Cardiac septum (tissue), 1 donor: ENCODE data around the gene EGFR. TPM values are rescaled to one million over a fixed set of nuclear protein-coding genes. Genes with fewer than 3 reads are reported as not detected.

Experiments
- DNase-seq: peaks from one replicate; pipeline ENCODE4 v3.0.0-alpha.2; 2020; ENCODE audit warnings: low spot score
- intact Hi-C: fragments of 100-400 bp; cut with DNase I; formaldehyde crosslinking; loops from one replicate; pipeline ENCODE4 v1.14.0; 2022
- total RNA-seq: library from RNA; stranded (reverse); fragmentation: NEBNext Ultra II Directional; extraction: Animal tissue kit (Norgen Biotek cat#: 25700); gene quantifications from one replicate; pipeline ENCODE4 v1.2.1, GENCODE V29; 2021
- donor health status: DM: no; HTN: no; CAD: no.

EGFR gene
- total RNA-seq, 1 donor from 2014 or later = 7.6 TPM

DNA sequence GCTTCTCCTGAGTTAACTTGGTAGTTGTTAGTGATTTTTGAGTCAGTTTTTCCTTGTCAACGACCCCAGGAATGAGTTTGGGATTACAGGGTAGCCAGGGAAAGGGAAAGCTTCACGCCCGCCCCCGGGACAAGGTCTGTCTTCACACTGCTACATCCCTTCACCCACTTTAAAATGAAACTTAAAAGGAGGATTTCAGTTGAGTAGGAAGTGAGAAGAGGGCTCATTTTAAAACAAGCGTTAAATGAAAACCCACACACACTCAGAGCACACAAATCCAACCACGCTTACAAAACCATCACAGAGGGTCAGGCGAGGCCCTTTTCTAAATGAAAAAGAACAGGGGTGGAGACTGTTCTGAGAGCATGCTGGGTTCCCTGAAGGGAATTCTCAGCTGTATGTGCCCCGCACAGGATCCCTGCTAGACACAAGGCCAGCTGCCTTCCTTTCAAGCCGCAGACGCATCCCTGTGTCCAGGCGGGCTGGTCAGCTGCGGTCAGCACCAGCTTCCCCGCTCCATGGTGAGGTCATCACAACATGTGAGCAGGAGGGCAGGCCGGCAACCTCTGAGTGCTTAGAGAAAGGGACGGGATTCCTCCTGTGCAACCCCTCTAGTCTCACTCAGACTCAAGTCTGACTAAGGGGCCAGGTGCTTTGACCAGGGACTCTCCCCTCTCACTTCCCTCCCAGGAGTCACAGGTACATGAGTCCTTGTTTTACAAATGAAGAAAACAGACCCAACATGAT lies 111.8 kb downstream of the EGFR start:
- no peak for DNase-seq
- intact Hi-C loops = loop anchor here (10.0 kb wide), 1 partner anchor 124 kb away; no protein-coding TSS in a partner anchor

DNA sequence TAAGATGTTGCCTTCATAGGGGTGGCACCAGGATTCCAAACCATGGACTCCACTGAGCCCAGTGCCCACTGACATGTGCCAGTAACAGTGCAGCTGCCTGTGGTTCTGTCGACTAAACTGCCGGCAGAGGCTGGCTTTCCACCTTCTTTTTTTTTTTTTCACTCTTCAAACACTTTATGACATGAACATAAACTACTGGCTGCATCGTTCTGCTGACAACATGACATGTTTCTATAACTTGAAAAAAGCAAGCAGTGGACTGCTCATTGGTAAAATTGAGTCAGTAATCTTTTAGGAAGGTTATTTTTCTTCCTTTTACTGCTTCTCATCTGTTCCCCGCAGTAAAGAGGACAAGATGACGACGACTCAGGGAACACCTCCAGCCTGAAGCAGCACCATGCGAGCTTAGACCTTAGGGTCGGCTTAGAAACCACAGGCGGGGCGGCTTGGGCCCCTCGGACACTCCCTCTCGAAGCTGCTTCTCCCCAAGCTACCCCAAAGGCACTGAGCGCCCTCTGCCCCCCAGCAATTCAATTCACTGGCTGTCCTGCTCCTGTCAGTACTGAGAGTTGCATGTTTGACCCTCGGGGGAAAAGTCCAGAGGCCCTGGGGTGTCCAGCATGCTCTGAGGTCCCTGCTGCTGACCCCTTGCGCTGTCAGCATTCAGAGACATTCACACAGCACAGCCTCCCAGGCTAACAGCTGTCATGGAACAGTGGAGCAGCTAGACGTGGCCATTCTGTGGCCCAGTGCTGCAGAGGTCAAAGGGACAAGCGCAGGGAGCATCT lies 112.5 kb downstream of the EGFR start:
- intact Hi-C loops = loop anchor here (10.0 kb wide), 1 partner anchor 123 kb away; no protein-coding TSS in a partner anchor
- no peak for DNase-seq

DNA sequence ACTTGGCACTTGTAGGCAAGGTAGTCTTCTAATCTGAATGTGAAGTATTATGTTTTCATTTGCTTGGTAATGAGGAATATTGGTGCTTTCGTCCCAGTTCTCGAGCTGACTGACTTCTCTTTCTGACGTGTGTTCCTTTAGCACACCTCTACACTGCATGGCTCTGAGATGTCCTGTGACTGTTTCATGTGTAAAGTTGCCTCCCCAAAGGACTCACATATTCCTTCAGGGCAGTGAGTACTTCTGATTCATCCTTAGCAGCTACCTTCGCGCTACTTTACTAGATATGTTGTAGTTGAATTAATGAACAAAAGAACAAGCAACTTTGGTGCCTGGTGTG lies 113.7 kb downstream of the EGFR start:
- no peak for DNase-seq
- intact Hi-C loops = loop anchor here (10.0 kb wide), 1 partner anchor 122 kb away; no protein-coding TSS in a partner anchor

DNA sequence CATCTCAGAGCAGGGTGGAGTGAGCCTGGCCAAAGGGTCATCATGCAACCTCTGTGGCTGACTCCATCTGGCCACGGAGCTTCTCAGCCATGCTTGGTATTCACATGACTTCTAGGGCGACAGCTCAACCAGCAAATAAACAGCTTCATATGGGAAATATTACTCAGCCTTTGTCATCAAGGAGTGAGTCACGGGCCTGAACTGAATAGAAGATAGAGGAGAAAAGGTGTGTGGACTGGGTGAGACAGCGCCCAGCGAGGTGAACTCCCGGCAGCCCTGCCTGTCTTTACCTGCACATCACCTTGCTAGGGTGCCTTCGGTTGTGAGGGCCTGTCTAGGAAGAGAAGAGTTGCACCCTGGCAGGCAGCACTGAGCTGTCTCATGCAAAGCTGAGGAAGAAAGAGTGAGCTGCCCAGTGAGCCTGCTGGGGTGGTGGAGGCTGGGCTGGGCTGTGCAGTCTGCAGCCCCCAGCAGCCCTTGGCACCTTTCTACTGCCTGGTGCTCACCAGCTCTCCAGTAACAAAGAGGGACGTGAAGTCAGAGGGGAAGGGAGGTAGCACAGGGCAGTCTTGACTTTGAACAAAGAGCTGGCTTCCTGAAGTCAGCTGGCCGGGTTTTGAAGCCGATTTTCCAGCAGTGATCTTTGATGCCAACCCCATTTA lies 114.2 kb downstream of the EGFR start:
- intact Hi-C loops = loop anchor here (10.0 kb wide), 1 partner anchor 122 kb away; no protein-coding TSS in a partner anchor
- DNase-seq = no peak

DNA sequence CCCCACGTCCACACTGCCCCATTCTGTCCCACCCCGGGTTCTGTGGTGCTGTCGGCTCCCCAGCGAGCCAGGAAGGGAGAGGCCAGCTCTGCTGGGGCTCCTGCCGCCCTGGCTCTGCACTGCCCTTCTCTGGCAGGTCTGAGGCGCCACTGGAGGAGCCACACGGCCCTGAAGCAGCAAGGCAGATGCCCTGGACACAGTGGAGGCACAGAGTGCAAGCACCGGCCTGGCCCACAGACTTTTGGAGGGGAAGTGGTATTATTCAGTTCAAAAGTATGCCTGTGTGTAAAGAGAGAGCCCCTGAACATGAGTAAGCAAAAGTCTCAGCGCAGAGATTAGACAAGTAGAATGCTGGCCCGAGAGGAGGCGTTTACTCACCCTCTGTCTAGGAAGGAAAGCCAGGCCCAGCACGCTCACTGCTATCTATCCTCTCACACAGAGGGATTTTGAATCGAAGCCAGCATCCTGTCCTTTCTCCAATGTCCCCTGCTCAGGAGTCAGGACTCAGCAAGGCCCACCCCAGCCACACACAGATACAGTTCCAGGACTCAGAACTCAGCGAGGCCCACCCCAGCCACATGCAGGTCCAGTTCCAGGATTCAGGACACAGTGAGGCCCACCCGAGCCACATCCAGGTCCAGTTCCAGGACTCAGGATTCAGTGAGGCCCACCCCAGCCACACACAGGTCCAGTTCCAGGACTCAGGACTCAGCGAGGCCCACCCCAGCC lies 115.0 kb downstream of the EGFR start:
- intact Hi-C loops = loop anchor here (10.0 kb wide), 1 partner anchor 121 kb away; no protein-coding TSS in a partner anchor
- no peak for DNase-seq

DNA sequence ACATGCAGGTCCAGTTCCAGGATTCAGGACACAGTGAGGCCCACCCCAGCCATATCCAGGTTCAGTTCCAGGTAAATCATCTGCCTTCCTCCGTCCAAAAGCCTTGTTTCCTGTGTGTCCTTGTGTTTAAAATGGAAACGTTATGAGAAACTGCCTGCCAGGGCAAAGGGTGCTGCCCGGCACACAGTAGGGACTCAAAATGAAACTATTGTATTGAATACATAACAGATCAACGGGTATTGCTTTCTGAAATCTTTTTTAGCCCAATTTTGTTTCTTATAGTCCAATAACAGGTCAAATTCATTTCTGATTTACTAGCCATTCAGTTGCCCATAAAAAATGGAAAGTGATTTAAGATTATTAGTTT lies 115.5 kb downstream of the EGFR start:
- no peak for DNase-seq

DNA sequence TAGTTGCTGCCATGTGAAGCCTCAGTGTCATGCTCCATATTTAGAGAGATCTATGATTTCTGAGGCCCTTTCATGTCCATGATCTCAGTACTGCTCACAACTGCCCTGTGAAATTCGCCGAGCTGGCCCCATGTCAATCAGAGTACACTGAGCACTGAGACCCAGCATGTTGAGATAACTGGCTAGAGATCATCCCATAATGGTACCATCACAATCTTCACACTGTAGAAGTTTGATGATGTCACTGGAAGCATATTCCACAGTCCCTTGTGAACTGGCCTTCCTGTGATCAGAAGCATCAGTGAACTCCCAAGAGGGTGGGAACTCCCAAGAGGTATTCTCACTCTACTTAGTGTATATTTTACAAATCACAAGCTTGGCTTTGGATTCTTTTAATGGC lies 116.0 kb downstream of the EGFR start:
- no peak for DNase-seq
- intact Hi-C loops = loop anchor here (10.0 kb wide), 1 partner anchor 120 kb away; no protein-coding TSS in a partner anchor

More for the DNA sequence above, 115.5 kb downstream of the EGFR start:
- intact Hi-C loops = loop anchor here (10.0 kb wide), 1 partner anchor 120 kb away; no protein-coding TSS in a partner anchor

DNA sequence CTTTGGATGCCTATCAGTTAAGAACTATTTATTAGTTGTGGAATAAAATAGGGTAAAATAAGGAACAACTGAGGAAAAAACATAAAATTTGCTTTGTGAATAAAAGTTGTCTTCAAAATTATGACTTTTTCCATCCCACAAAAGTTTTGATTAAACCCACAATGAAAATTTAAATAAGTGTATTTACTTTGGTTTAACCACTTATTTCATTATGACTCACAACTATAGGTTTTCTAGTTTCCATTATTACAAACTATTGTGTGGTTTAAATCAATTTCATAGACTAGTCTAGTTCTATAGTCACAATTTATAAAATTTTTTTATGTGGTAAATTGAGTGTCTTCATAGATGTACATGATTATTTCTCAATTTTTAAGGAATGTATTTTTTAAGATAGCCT lies 116.6 kb downstream of the EGFR start:
- intact Hi-C loops = loop anchor here (10.0 kb wide), 1 partner anchor 119 kb away; no protein-coding TSS in a partner anchor
- no peak for DNase-seq

DNA sequence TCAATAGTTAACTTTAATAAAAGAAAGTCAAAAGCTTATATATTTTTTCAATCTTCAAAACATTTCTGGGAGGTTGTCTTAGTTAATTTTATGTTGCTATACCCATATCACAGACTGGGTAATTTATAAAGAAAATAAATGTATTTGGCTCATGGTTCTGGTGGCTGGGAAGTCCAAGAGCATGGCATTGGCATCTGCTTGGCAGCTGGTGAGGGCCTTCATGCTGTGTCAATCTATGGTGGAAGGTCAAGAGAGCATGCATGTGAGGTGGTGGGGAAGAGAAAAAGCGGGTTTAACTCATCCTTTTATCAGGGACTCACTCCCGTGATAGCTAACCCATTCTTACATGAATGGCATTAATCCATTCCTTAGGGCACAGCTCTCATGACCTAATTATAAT lies 119.8 kb downstream of the EGFR start:
- DNase-seq = no peak
- intact Hi-C loops = loop anchor here (10.0 kb wide), 1 partner anchor 116 kb away; no protein-coding TSS in a partner anchor

DNA sequence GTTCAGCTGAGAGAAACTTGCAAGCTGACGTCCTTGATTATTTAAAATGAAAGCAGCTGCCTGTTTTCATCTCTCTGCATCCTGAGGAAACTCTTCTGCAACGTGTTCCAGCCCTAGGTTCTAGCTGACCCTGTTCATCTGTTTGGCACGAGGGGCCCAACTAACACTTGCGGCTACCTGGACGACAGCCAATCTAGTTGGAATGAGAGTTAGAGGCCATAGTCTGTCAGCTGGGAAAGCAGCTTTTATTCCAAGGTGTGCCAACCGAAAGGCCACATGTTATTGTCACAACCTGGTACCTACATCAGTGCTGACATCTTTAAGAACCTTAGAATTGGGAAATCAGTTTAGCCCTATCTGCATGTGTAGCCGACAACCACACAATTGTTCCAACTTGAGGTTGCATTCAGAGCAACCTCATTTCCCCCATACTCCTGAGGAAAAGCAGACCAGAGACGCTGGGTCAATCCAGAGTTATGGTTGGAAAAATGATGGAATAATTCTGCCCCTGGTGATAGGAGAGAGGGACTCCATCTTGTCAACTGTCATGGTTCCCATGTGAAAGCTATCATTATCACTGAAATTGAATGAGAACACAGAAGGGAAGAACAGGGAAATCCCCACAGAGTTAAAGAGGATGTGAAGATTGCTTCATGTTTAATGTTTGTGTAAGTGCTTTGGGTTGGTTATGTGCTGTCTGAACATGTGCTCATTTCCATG lies 121.6 kb downstream of the EGFR start:
- DNase-seq = no peak
- intact Hi-C loops = no loop called here

DNA sequence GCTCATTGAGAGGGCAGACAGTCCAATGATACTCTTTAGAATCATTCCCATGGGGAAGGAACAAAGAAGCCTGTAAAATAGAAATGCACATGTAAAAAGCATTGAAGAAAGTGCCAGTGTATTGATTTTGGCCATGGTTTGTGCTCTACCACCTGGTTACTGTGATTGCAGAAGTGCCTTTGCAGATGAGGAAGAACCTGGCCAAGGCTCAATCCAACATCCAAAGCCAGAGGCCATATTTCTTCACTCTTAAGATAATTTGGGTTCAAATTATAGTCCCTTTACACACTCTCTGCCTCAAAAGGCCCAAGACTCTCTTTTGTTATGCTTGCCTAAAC lies 122.1 kb downstream of the EGFR start:
- intact Hi-C loops = no loop called here
- DNase-seq = no peak

DNA sequence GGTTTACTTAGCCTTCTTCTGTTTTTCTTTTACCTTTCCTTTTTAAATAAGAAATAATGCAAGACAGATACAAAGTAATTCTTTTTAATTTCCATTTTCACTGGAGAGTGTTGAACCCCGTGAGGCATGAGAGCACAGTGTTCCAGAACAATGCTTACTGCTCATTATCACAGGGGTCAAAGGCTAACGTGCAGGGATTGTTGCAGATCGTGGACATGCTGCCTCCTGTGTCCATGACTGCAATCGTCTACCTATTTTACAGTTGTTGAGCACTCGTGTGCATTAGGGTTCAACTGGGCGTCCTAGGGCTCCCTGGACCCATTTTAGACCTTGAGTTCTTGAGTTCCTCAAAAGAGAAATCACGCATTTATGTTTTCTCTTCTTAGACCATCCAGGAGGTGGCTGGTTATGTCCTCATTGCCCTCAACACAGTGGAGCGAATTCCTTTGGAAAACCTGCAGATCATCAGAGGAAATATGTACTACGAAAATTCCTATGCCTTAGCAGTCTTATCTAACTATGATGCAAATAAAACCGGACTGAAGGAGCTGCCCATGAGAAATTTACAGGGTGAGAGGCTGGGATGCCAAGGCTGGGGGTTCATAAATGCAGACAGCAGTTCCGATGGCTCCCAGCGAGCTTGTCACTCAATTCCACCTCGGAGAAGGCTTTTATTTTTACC lies 124.2 kb downstream of the EGFR start:
- no peak for DNase-seq
- intact Hi-C loops = no loop called here

DNA sequence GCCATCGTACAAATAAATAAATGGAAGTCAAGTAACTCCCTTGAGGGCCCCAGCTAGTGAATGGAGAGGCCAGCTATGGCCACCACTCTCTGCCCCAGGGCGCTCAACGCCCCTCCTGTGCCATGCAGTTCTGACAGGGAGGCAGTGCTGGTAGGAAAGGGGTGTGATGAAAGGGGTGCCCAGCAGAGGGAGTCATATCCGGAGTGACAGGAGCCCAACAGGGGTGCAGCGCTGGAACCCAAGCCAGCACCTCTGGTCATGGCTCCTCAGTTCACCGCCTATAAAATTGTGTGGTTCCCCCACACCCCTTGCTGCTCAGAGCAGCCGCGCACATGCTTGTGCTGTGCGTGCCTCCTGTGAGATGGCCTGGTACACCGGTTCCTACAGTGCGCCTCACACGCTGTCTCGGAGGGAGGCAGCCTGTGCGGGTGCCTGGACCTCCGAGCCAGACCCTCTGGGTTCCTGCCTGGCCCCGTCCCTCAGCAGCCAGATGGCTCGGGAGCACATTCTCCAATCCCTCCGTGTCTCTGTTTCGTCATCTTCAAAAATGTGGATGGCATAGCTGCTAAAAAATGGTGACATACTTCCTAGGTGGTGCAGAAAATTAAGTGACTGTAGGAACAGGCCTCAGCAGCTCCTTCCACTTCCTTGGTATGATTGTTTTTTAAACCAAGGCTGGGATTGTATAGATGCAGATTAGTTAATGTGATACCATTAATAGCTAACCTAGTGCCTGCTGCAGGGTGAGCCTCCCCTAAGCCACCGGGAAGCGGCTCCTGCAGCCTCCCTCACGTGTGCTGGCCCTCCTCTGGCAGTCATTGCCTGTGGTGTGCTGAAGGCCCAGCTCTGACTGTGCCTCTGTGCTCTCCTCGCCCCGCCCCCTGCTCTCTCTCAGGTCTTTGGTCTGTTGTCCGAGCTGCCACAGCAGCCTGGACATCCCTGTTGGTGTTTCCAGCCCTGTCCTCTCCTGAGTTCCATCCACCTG lies 125.8 kb downstream of the EGFR start:
- no peak for DNase-seq
- intact Hi-C loops = no loop called here

DNA sequence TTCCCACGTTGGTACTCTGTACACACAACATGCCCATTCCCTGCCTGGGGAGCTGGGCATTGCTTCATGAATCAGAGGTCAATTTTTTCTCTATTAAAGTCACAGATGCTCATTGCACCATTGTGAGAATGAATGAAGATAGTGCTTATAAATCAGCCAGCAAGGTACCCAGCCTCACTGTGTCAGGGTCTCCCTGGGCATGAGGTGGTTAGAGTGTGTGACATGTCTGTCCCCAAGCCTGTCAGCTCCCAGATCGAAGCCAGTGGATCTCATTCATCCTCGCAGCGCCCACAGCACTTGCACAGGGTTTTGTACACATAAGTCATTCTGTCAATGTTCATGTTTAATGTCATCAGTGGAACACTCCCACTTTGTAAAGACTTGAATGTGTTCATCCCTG lies 126.8 kb downstream of the EGFR start:
- intact Hi-C loops = no loop called here
- DNase-seq = no peak

DNA sequence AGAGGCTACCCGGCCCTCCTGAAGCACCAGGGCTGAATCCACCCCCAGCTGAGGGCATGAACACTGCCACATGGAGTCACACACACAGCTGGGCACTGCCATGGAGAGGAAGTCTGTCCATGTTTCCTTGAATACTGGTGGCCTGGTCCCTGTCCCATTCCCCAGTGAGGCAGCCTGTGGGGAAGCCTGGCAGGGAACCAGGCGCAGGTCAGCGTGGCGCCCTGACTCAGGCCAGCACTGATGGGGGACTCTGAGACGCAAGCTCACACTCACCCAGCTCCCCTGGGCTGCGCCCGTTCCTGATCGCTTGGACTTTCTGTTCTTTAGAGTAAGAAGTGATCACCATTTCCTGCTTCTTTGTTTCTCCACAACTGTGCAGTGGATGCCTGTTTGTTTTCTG lies 128.3 kb downstream of the EGFR start:
- intact Hi-C loops = no loop called here
- no peak for DNase-seq

DNA sequence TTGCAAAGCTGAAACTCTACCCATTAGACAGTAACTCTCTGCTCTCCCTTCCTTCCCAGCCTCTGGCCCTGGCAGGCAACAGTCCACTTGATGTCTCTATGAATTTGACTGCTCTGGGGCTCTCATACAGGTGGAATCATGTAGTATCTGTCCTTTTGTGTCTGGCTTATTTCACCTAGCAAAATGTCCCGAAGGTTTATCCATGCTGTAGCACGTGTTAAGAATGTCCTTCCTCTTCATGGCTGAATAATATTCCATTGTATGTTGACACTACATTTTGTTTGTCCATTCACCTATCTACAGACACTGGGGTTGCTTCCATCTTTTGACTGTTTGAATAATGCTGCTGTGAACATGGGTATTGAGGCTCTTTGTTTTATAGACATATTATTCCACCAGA lies 128.9 kb downstream of the EGFR start:
- intact Hi-C loops = no loop called here
- DNase-seq = no peak

DNA sequence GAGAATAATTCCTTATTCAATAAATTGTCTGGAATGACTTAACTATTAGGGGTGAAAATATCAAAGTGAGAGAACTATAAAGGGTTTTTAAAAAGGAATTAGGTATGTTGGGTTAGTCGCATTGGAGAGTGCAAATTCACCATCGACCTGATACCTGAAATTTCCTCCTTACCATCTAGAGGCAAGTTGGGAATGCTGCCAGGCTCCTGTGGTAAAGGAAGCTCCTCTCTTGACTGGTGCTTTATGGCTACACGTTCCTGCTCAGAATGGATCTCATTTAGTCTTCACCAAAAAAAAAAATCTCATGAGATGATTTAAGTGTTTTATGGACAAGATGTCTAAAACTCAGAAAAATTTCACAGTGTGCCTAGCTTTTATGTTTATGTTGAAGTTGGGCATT lies 129.8 kb downstream of the EGFR start:
- intact Hi-C loops = no loop called here
- no peak for DNase-seq
